Transverse colon (tissue), 4 donors: Measurements from ENCODE around the gene MSH5. TPM values are rescaled to one million over a fixed set of nuclear protein-coding genes. Genes with fewer than 3 reads are reported as not detected.
"Not testable (repeated sequence)": the region's sequence is repeated elsewhere in the genome, so short reads cannot be mapped to it uniquely, and the experiment has no call there.

Experiments used
- DNase-seq: peaks from one replicate; pipeline ENCODE4 v3.0.0-alpha.2; 2019
- H3K27ac ChIP-seq, 4 donors: fragments of 200-600 bp; sonication (generic); 2 replicates each; pipeline ENCODE4 v1.5.1; 2016 to 2018; ENCODE audit warnings: inconsistent platforms in 4 of 4
- H3K27me3 ChIP-seq: fragments of 200-600 bp; sonication (generic); 2 replicates; pipeline ENCODE4 v1.5.1; 2017; ENCODE audit warnings: inconsistent platforms
- H3K36me3 ChIP-seq, 4 donors: fragments of 200-600 bp; sonication (generic); 2 replicates each; pipeline ENCODE4 v1.5.1; 2017 to 2019; ENCODE audit warnings: inconsistent platforms in 4 of 4
- H3K4me1 ChIP-seq, 4 donors: fragments of 200-600 bp; sonication (generic); 2 replicates each; pipeline ENCODE4 v1.5.1; 2017 to 2020; ENCODE audit warnings: inconsistent platforms in 4 of 4
- H3K4me3 ChIP-seq, 4 donors: fragments of 200-600 bp; sonication (generic); 1 replicate in 1 of 4; 2 replicates in 3 of 4; pipeline versions ENCODE4 v1.5.1 to v1.6.1; 2017 to 2019; ENCODE audit warnings: inconsistent platforms in 4 of 4
- H3K9me3 ChIP-seq, 2 donors: fragments of 200-600 bp; sonication (generic); 2 replicates each; pipeline ENCODE4 v1.5.1; 2017 to 2019; ENCODE audit warnings: inconsistent platforms in 2 of 2
- CTCF ChIP-seq, 5 experiments: fragments of 200-600 bp in 3 of 5; fragments of 450-650 bp in 2 of 5; sonication (generic) in 3 of 5; IDR thresholded peaks; 1 replicate in 2 of 5; 2 replicates in 3 of 5; pipeline ENCODE4 v1.5.1; 2016 to 2017; ENCODE audit warnings: antibody characterized with exemption in 5 of 5, inconsistent platforms in 3 of 5, mild to moderate bottlenecking in 2 of 5, moderate library complexity in 1 of 5
- EP300 ChIP-seq: sonication (generic); formaldehyde crosslinking; IDR thresholded peaks from one replicate; pipeline ENCODE4 v1.6.1; 2017; ENCODE audit warnings: antibody characterized with exemption, low read depth
- POLR2A ChIP-seq: fragments of 450-650 bp; IDR thresholded peaks from one replicate; pipeline ENCODE4 v1.6.1; 2016; ENCODE audit warnings: antibody characterized with exemption, mild to moderate bottlenecking, moderate library complexity
- POLR2AphosphoS5 ChIP-seq, 3 donors: sonication (generic); formaldehyde crosslinking; IDR thresholded peaks; one replicate each; pipeline ENCODE4 v1.6.1; 2016; ENCODE audit warnings: antibody characterized with exemption in 3 of 3
- WGBS, 2 donors: methylation state at CpG; one replicate each; pipeline ENCODE4 v1.1.5; 2018; ENCODE audit warnings: low coverage in 1 of 2; 5-methylcytosine and 5-hydroxymethylcytosine counted together
- in situ Hi-C, 4 donors: fragments of 200-750 bp; cut with MboI; loops; one replicate each; pipeline versions ENCODE4 v1.15.0 to v1.15.1; 2017; ENCODE audit warnings: low sequenced_read_pairs in 3 of 4, low pct_ligation_motif_present in 1 of 4, low pct_unique_long_range_greater_than_20kb in 1 of 4
- intact Hi-C: fragments of 100-400 bp; cut with DNase I; formaldehyde crosslinking; loops from one replicate; pipeline ENCODE4 v1.15.1; 2023; ENCODE audit warnings: low total_unique reads
- total RNA-seq, 4 donors: library from RNA; depleted of rRNA; stranded (reverse); fragments of >200 nt; gene quantifications; one replicate each; pipeline ENCODE4 v1.1.0, GENCODE V29; 2016

MSH5 gene
- total RNA-seq, 4 donors from 2014 or later, result 16.5 to 159 (median 43.9) TPM

DNA sequence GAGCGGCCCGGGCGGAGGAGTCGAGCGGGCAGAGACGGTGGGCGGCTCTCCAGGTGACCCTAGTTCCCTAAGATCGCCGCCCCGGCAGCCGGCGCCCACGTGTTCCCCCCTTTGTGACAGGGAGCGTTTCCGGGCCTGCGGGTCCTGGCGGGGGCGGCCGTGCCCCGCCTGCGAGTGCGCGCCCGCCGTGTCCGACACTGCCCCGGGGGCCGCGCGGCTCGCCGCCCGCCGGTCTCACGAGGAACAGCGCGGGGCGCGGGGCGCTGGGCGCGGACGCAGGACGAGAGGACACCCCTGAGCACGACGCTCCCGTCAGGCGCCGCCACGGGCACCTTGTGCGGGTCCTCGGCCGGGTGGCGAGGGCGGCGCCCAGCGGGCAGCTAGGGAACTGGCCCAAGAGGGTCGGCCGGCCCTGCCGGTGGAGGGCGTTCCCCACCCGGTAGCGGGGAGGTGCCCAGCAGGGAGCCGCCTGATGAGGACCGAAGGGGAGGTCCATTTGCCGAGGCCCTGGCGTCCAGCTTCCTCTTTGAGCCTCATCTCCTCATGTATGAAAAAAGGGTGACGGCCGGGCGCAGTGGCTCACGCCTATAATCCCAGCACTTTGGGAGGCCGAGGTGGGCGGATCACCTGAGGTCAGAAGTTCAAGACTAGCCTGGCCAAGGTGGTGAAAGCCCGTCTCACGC is 56.0 kb downstream of the MSH5 start, which contains the start of gene VARS1:
VARS1 (minus strand) TSS at position 137 of the 683 bp plus-strand sequence. CDS start 535 bp downstream, outside the sequence.
- DNase-seq, result peak; percentile 96
- intact Hi-C loops (no loop called here), in situ Hi-C loops (no loop called here)
- TF ChIP-seq EP300 (no peak), POLR2AphosphoS5 (IDR thresholded peaks at IDR 0.05) (peak; percentile 29 to 61 (median 59)), CTCF (IDR thresholded peaks at IDR 0.05) (peak; percentile 67 to 94 (median 77)), POLR2A (peak; percentile 44)
- Histone ChIP-seq H3K4me1 (peaks cover 12 to 19% (median 15%) of the 10 kb centered on the region in 4 donors), H3K36me3 (peaks cover 0 to 7% (median 3%) of the 10 kb centered on the region in 4 donors), H3K9me3 (no peaks in the 10 kb centered on the region), H3K4me3 (peak within 1 kb of the TSS; percentile 70 to 99 (median 89)), H3K27ac (peak within 1 kb of the TSS; percentile 93 to 97 (median 95)), H3K27me3 (no peaks in the 10 kb centered on the region)
- 1% methylated on average over 23 of the region's 75 CpGs; no CpG with 5 or more reads in 1 of the 2 donors for WGBS, 2 donors

- no peak for DNase-seq
- H3K9me3 ChIP-seq, result no peaks in the 10 kb centered on the region
- in situ Hi-C loops, result no loop called here
- no peak overlapping the region for H3K4me3 ChIP-seq
- peaks cover 0 to 4% (median 1%) of the 10 kb centered on the region in 4 donors for H3K36me3 ChIP-seq
- H3K4me1 ChIP-seq, result peaks cover 12 to 19% (median 15%) of the 10 kb centered on the region in 4 donors
- H3K27me3 ChIP-seq, result no peaks in the 10 kb centered on the region
- 87 to 93% methylated on average over 2 of the region's 2 CpGs for WGBS, 2 donors
- H3K27ac ChIP-seq, result peak overlapping the region; percentile 93 to 97 (median 95)
- TF ChIP-seq EP300 (no peak), POLR2A (no peak), CTCF (IDR thresholded peaks at IDR 0.05) (no peak), POLR2AphosphoS5 (IDR thresholded peaks at IDR 0.05) (no peak)
- intact Hi-C loops, result no loop called here
Observed at GRCh38 chr6:31796993-31797385, 57.2 kb downstream of the MSH5 start.

GRCh38 chr6:31797588-31797987 is 57.8 kb downstream of the MSH5 start:
- Histone ChIP-seq H3K4me1 (peaks cover 12 to 19% (median 15%) of the 10 kb centered on the region in 4 donors), H3K4me3 (no peak overlapping the region), H3K36me3 (no peaks in the 10 kb centered on the region), H3K9me3 (no peaks in the 10 kb centered on the region), H3K27ac (peak overlapping the region; percentile 26 to 95 (median 68)), H3K27me3 (no peaks in the 10 kb centered on the region)
- in situ Hi-C loops (no loop called here), intact Hi-C loops (no loop called here)
- DNase-seq, result peak; percentile 28
- TF ChIP-seq POLR2A, result no peak
- TF ChIP-seq CTCF (IDR thresholded peaks at IDR 0.05), result no peak
- no peak for TF ChIP-seq EP300
- no peak for TF ChIP-seq POLR2AphosphoS5 (IDR thresholded peaks at IDR 0.05)
- 63% methylated on average over 5 of the region's 5 CpGs; no CpG with 5 or more reads in 1 of the 2 donors for WGBS, 2 donors

GRCh38 chr6:31799781-31800180 is 60.0 kb downstream of the MSH5 start:
- intact Hi-C loops, result no loop called here

DNA sequence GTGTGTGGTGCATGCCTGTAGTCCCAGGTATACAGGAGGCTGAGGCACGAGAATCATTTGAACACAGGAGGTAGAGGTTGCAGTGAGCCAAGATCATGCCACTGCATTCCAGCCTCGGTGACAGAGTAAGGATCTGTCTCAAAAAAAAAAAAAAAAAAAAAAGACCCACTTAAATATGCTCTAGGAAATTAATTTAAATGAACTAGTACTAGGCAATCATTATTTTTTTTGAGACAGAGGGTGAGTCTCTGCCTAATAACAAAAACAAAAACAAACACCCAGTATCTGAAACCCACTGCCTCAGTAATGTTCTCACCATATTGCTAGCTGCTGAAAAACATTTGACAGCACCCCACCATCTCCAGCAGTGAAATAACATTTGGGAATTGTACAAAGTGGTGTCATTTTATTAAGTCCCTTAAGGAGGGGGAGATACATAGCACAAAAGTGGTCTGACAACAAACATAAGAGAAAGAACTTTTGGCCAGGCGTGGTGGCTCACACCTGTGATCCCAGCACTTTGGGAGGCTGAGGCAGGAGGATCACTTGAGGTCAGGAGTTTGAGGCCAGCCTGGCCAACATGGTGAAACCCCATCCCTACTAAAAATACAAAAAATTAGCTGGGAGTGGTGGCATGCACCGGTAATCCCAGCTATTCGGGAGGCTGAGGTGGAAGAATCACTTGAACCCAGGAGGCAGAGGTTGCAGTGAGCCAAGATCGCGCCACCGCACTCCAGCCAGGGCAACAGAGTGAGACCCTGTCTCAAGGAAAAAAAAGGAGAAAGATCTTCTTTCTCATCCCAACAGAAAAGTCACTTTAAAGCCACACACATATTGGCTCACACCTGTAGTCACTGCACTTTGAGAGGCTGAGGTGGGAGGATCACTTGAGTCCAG is 61.5 kb downstream of the MSH5 start:
- intact Hi-C loops, in situ Hi-C loops, H3K4me3 ChIP-seq, H3K36me3 ChIP-seq, H3K9me3 ChIP-seq, DNase-seq, H3K27me3 ChIP-seq, H3K27ac ChIP-seq: not testable (repeated sequence)
- 88 to 93% methylated on average over 8 of the region's 8 CpGs for WGBS, 2 donors
- peaks cover 6 to 17% (median 10%) of the 10 kb centered on the region in 4 donors for H3K4me1 ChIP-seq

More at GRCh38 chr6:31799781-31800180, 60.0 kb downstream of the MSH5 start:
- Histone ChIP-seq H3K4me3 (no peak overlapping the region), H3K27ac (no peak overlapping the region), H3K9me3 (no peaks in the 10 kb centered on the region), H3K27me3 (no peaks in the 10 kb centered on the region), H3K4me1 (peaks cover 6 to 9% (median 7%) of the 10 kb centered on the region in 4 donors), H3K36me3 (peaks cover 0 to 3% (median 0%) of the 10 kb centered on the region in 4 donors)
- in situ Hi-C loops, result no loop called here
- no peak for TF ChIP-seq POLR2A
- TF ChIP-seq POLR2AphosphoS5 (IDR thresholded peaks at IDR 0.05), result no peak
- TF ChIP-seq EP300, result no peak
- TF ChIP-seq CTCF (IDR thresholded peaks at IDR 0.05), result no peak
- DNase-seq, result no peak
- WGBS, 2 donors, result 70 to 88% methylated on average over 3 to 12 of the region's 12 CpGs
